Brain (organoid and tissue), 1 donor: Measurements from ENCODE around the gene SUDS3. TPM values are rescaled to one million over a fixed set of nuclear protein-coding genes. Genes with fewer than 3 reads are reported as not detected.

Experiments
- polyA plus RNA-seq: library from polyadenylated mRNA; stranded (reverse); fragments of 350-450 nt; fragmentation: Illumina TruSeq; extraction: RNeasy Lipid Tissue Mini Kit (QIAGEN cat#74804); gene quantifications from one replicate; pipeline ENCODE4 v1.2.3, GENCODE V29; 2015; ENCODE audit warnings: low read depth, low replicate concordance; ENCODE audit not compliant: insufficient read depth

SUDS3 gene
- polyA plus RNA-seq, 1 donor from 2014 or later, result 19.9 TPM

Other genes with a start within 250 kb of the SUDS3 start
- gene PEBP1, start 240.4 kb upstream of the SUDS3 start, polyA plus RNA-seq, result 798 TPM
- 8.8 TPM for gene TAOK3, start 3.6 kb upstream of the SUDS3 start, polyA plus RNA-seq